GM21390 (cell line): ENCODE data around the gene SLC2A2.

Experiments used
- ATAC-seq: cut with Tn5 transposase; IDR thresholded peaks from one replicate; pipeline ENCODE4 v1.9.1; 2021; ENCODE audit not compliant: unreplicated experiment

The SLC2A2 gene

DNA sequence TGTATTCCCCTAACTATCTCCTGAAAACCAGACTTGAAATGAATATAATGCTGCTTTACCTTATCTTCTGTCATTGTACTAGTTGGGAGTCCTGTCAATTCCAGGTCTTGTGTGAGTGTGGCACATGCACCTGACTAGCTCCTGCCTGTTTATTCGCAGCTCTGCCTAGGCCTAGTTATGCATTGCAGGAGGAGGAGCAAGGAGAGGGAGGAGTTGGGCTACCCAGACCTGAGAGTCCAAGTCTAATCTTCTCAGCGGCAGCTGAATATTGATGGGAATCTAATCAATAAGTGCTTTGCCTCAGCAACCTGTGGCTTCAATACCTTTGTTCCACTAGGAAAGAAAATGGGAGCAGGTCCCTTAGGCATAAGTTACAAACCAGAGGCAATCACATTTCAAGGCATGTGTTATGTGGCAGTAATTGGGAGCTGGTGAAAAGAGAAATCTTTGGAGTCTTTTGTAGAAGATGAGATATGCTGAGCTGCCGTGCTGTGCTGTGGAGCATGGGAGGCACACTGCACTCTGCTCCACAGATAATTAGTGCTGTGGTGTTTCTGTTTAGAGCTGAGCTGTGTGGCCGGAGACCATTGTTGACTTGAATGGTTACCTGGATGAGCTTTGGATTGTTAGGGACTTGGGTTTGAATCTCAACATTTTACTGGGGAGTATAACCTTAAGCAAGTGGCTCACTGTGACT, at the start of gene SLC2A2:
SLC2A2 (minus strand) TSS at position 124 of the 697 bp plus-strand sequence; CDS start at position 74, 50 bp downstream.
- no peak for ATAC-seq

DNA sequence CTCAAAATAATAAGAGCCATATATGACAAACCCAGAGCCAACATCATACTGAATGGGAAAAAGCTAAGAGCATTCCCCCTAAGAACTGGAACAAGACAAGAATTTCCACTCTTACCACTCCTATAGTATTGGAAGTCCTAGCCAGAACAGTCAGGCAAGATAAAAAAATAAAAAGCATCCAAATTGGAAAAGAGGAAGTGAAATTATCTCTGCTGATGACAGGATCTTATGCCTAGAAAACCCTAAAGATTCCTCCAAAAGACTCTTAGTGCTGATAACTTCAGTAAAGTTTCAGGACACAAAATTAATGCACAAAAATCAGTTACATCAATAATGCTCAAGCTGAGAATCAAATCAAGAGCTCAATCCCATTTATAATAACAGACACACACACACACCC, 45.9 kb upstream of the SLC2A2 start:
- ATAC-seq: no peak

DNA sequence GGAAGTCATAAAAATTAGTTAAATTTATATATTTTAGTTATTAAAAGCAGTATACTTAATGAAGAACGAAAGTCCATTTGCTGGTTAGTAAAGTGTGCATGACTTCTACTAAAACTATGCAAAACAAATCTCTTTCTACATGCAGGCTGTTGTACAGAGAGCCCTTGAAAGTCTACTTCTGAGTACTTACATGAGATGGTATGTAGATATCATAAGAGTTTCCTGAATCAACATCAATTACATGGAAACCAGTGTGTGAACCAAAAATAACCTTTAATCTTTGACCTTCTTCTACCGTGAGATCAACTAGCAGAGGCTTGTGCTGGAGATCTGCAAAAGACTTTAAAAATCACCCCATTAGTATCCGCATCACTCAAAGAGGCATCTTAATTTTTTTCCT, 42.1 kb upstream of the SLC2A2 start:
- no peak for ATAC-seq

DNA sequence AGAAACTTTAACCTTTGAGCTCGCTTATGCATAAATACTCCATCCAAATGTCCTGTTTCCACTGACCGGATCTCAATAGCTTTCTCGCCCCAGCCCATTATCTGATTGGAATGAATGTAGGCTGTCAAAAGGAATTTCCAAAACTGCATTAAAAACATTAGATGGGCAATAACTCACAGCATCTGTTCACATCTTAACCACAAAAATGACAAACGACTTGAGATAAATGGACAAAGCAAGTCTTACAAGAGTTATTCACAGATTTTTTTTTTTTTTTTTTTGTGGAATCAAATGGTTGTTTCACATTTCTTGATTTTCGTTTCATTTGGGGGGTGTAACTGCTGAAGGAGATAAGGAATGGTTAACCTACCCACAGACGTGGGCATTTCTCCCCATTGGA, 39.7 kb upstream of the SLC2A2 start:
- no peak for ATAC-seq

DNA sequence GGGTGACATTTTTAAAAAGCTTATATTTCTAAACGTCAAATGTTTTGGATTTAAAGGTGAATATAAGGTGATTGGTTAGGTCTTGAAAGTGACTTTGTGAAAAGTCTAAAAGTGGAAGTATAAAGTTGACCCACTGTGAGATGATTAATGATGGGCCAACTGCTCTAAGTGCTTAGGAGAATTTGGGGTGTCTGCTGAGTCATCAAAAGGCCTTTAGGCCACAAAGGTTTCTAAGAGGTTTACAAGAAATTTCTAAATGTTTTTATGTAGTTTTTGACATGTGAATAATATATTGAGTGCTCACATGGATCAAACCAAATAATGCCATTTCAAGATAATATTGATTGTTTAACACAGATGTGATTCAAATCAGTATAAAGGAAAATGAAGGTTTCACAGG, 39.2 kb upstream of the SLC2A2 start:
- ATAC-seq: no peak

DNA sequence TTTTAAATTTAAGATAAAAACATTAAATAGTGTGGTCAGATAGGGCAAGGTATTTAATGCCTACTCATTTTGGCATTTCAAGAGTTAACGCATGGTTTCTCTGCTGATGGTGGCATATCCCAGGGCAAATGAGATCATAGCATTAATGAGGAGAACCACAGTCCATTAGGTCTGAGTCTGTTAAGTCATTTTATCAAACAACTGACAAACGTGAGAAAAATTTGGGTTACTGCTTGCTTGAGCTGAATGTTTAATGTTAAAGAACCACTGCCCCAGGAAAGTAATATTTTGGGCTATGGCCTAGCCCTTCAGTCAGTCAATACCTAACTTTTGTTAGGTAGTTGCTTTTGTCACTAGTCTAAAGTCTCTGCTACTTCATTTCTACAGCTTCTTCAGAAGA, 37.9 kb upstream of the SLC2A2 start:
- no peak for ATAC-seq

DNA sequence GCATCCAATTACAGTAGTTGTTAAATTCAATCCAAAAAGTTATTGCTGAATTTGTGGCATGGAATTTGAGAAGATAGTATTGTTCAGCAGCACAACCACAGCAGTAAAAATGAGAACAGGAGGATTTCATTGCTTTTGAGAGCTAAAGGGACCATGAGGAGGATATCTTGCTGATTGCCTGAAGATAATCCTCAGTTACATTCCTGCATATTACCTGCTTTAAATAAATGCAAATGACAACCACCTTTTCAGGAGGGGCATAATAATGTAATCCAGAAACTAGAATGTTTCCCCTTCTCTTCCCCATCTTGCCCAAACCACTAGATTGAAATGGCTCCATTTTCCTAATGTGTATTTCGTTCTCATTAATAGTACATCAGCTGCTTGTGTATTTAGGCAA, 35.2 kb upstream of the SLC2A2 start:
- ATAC-seq: no peak

DNA sequence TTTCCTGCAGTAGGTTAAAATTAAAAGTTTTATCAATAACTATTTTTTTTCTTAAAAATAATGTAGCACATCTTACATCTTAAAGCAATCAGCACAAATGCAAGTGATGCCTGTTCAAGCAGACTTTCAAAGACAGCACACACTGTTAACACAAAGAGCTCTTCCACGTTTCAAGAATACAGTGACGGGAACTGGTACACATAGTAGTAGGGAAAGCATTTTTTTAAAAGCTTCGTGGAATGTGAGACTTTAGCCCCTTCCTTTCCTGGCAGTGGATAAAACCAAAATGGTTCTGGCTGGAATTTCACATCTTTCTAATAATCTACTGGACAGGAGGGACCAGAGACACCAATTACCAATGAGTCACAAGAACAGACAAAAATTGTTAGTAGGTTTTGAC, 33.5 kb upstream of the SLC2A2 start:
- ATAC-seq: no peak

DNA sequence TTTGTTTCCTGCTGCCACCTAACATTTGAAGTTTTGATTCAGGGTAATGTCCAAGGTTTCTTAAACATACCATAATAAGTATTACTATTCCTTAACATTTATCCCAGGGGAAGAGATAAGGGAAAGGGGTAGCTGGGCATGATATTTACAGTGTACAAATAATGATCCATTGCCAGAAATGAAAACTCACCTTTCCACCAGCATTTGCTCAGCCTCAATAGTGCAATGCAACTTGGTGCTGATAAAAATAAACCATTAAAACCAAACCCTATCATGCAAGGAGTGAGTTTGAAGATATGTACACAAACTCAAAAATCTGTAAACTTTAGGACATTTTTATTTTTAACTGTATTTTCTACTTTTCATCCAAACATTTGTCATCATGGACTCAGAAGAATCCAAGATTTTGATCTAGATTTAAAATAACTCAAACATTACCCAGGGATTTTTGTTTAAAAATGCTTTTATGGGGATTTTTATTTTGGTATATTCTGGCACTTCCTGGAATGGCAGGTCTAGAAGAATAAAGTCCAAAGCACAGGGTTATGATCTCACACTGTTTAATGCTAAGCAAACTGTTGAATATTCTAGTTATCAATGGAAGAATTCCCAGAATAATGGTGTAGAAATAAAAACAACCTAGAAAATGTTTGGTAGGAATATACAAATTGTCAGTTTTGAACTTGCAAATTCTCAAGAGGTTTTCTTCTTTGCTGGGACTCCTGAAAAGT, 32.5 kb upstream of the SLC2A2 start:
- ATAC-seq: no peak

DNA sequence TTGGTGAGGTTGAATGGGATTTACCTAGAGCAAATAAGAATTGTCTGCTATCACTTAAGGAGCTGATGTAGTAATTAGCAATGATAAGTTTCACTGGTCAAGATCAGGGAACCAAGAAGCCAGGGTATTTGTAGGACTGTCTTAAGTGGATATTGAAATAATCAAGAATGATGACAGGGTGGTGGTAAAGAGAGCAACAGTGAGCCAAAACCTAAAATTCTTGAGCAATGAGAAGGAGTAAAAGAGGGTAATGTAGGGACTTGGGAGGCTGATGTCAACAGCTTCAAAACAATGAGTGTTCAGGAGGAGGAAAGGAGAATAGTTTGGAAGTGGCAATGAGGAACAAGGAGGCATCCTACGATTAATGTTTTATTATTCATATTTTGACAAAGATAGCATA, 31.5 kb upstream of the SLC2A2 start:
- ATAC-seq: no peak

DNA sequence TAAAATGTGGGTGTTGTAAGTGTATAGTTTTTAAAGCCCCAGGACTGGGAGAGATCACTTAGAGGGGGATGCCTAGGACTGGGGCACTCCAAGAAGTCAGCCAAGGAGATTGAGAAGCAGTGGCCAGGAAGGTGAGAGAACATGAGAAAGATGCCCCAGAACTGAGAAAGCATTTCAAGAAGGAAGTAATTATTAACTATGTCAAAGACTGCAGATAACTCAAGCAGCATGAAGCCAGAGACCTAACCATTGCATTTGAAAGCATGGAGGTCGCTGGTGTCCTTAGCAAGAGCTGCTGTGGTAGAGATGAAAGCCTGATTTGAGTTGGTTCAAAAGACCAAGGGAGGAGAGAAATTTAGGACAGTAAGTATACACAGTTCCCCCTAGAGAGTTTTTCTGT, 30.6 kb upstream of the SLC2A2 start:
- ATAC-seq: no peak

DNA sequence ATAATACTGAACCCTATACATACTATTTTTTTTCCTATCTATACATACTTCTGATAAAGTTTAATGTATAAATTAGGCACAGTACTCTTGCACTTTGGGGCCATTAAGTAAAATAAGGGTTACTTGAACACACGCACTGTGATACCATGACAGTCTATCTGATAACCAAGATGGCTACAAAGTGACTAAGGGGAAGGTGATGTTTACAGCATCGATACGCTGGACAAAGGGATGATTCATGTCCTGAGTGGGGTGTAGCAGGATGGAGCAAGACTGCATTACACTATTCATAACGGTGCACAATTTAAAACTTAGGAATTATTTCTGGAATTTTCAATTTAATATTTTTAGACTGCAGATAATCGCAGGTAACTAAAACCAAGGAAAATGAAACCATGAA, 30.0 kb upstream of the SLC2A2 start:
- no peak for ATAC-seq

DNA sequence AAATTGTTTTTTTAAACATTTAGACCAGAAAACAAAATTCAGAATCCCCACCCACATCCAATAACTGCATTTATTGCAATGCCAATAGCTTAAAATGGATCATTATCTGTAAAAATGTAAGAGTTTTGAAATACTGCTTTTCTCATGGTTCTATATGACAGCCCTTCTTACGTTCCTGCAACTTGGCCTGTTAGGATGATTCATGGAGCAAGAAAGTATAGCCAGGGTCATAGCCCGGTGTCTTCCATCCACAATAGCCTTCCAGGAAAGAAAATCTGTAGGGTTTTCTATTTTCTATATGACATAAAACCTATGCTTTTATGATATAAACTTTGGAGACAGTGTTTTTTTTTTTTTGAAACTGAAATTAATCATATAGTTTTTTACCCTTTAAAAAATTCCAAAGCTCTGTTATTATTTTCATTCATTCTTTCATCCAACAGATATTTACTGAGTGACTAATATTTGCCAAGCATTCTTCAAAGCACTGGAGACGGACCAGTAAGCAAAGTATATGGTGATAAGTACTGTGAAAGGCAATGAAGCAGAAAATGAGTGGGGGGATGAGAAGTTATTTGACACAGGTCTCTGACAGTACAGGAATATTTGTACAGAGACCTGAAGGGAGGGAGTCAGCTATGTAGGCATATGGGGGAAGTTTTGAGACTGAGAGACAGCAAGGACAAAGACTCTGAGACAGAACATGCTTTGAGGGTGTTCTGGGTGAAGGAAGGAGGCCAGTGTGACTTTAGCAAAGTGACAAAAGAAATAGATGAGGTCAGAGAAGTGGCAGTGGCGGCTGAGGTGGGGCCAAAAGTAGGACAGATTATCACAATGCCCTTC, 29.0 kb upstream of the SLC2A2 start:
- no peak for ATAC-seq

DNA sequence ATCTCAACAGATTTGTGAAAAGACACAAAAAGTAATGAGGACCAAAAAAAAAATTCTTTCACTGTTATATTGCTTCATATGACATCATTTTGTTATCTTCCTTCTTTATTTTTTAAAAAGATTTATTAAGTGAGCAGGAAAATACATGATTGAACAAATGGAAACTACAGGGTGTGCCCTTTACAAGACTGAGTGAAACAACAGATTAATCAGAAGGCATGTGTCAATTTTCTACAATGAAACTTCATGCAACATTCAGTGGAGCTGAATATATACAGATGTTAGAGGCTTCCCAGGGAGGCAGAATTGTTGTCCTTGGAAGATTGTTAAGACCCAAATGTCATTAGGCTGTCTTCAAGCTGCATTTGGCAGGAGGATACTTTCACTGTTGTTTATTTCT, 28.4 kb upstream of the SLC2A2 start:
- ATAC-seq: no peak

DNA sequence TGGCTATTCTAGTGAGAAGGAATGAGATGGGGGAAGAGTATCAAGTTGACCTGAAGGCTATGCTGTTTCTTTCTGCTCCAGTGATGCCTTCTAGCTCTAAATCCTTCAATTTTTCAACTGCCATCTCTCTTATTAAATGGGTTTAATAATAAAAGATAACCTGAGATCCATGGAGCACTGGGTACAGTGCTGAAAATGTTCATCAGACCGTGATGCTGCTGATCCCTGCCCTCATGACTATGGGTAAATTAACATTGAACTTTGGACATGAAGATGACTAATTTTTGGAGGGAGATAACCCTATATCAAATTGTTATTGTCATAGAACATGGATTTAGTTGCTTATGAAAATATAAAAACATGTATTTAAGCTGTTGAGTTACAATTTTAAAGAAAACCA, 27.7 kb upstream of the SLC2A2 start:
- ATAC-seq: no peak

DNA sequence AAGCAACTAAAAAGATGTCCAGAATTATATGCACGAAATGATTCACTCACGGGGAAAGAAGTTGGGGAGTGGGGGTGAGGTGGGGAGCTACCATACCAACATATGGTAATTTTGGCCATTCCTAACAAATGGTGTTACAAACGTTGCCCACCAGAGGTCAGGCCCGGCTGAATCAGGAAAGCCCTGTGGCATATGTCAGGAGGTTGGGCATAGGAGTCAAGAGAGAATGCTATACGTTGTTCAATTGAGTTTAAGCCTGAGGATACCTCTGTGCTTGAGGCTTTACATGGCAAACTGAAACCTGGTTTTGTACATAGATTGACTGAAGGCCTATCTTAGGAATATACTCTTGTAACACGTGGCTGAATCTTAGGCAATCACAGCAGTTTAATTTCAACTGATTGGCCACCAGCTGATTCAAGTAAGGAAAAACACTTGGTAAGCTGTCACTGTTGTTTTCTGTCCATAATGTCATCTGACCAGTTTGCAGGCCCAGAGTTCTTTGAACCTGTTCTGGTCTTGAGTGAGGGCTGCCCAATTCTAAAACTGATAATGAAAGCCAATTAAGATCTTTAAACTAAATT, 23.4 kb upstream of the SLC2A2 start:
- peak; percentile 93 for ATAC-seq

DNA sequence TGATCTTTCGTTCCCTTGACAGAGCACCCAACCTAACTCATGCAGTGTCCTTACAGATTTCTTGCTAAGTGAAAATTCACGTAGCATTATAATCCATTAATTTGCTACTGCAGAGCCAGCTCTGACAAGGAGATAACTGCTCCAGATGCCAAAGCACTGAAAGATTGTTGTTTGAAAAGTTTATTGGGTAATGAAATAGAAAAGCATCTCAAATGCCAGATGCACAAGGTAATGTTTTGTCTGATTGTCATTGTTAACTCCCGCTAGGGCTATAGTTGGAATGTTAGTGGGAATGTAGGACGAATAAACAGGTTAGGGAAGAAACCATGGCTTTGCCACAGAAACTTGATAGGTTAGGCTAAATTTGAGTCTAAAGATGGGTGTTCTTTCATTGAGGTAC, 20.2 kb upstream of the SLC2A2 start:
- ATAC-seq: no peak

DNA sequence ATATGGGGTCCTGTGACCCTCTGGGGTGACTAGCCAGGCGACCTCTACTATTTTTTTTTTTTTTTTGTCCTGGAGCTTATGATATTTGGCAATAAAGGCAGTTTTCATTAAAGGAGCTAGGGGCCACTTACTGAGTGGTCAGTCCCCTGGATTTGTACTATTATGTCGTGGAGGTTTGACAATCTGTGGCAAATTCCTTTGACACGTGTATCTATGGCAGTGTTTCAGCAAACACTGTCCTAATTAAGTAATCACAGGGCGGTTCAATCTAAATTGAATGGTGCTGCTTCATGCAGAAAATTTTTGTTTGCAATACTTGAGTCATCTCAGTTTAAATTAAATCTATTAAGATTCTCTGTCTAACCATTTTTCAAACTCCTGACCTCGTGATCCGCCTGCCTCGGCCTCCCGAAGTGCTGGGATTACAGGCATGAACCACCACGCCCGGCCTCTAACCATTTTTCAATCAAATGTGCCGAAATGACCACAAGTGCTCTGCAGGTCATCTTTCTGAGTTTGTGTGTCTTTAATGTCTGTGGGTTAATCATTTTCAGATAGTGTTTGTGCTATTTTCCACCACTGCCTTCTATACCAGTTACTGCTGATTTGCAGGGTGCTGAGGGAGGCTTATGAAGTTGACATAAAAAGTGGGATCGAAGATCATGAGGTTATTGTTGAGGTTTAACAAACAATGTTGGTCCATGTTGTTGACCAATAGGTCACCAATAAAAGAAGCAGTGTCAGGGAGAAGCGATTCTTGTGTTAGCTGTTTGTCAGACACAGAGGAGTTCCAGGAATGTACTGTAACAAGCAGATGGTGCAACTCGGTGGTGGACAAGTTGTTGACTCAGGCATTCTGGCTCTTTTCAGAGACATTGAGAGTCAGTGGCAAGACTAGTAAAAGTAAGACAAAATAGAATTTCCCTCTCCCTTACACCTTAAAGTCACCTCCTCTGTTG, 18.6 kb upstream of the SLC2A2 start:
- no peak for ATAC-seq

DNA sequence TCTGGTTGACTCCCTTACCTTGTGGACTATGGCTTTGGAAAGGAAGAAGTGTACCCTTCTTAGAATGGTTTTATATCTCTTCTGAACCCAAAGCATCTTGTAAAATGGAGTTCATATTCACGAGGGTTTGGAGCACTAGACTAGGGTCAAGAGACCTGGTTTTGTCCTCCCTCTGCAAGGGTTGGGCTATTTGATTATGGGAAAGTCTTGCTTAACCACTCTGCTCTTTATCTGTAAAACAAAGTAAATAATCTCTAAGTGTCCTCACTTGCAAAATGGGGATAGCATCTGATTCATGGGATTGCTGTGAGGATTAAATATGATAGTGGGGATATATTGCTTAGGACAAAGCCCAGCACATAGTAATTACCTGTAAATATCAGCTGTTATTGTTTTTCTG, 17.9 kb upstream of the SLC2A2 start:
- no peak for ATAC-seq

DNA sequence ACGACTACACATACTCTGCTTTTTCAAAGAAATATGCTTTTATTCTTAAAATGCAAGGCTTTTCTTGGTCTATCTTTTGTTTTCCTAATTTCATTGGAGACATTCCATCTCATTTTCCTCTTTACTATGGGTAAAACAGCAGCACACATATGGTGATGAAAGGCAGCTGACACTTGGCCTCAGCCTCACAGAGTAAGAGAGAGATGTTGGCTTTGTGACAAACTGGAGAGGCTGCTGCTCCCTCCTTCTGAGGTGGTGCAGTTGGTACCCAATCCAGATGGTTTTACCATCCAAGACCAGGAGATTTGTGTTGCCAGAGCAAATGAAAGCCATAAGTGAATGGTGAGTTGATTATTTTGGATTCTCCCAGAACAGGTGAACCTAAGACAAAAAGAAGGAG, 13.2 kb upstream of the SLC2A2 start:
- ATAC-seq: no peak
